ENCODE data around the gene CHST11.

GRCh38 chr12:104670439-104671408 is 214.0 kb downstream of the CHST11 start:
- TF ChIP-seq CTCF (IDR thresholded peaks at IDR 0.05) (no peak), POLR2A (IDR thresholded peaks at IDR 0.05) (no peak), EP300 (IDR thresholded peaks at IDR 0.05) (no peak)

Data from ovary (tissue), 3 donors.